Fibroblast of lung (primary cell): ENCODE measurements around the gene CFAP92. TPM values are rescaled to one million over a fixed set of nuclear protein-coding genes. Genes with fewer than 3 reads are reported as not detected.
A peak's percentile ranks its signal among the peaks of the same experiment; 100 is the strongest.

Experiments used
- DNase-seq, 2 donors: peaks; one replicate each; pipeline versions ENCODE4 v3.0.0 to v3.0.0-alpha.2; 2010; ENCODE audit warnings: low read depth in 2 of 2
- H2AFZ ChIP-seq: 2 replicates; pipeline ENCODE4 v1.5.1; 2012; ENCODE audit warnings: low read length, control low read depth, inconsistent platforms
- H3K27ac ChIP-seq: 2 replicates; pipeline ENCODE4 v1.5.1; 2011; ENCODE audit warnings: low read length, control low read depth; ENCODE audit not compliant: insufficient read depth
- H3K27me3 ChIP-seq: 2 replicates; pipeline ENCODE4 v1.5.1; 2011; ENCODE audit warnings: mild to moderate bottlenecking, low read length; ENCODE audit not compliant: control insufficient read depth, insufficient read depth
- H3K36me3 ChIP-seq: 2 replicates; pipeline ENCODE4 v1.5.1; 2011; ENCODE audit warnings: low read length; ENCODE audit not compliant: control insufficient read depth, insufficient read depth
- H3K4me1 ChIP-seq: 2 replicates; pipeline ENCODE4 v1.5.1; 2011; ENCODE audit warnings: low read length; ENCODE audit not compliant: control insufficient read depth, insufficient read depth; ENCODE audit errors: extremely low read depth
- H3K4me2 ChIP-seq: 2 replicates; pipeline ENCODE4 v1.5.1; 2011; ENCODE audit warnings: low read length, control low read depth; ENCODE audit not compliant: insufficient read depth; ENCODE audit errors: extremely low read depth
- H3K4me3 ChIP-seq, 4 experiments: fragments of 200-600 bp in 1 of 4; sonication (generic) in 1 of 4; replicated peaks in 1 of 4; 2 replicates each; pipeline ENCODE4 v1.5.1; 2011 to 2016; ENCODE audit warnings: low read length in 4 of 4, low read depth in 3 of 4, mild to moderate bottlenecking in 3 of 4, control low read depth in 2 of 4, inconsistent platforms in 1 of 4, mixed read lengths in 1 of 4; ENCODE audit not compliant: insufficient read depth in 1 of 4; ENCODE audit errors: control extremely low read depth in 1 of 4
- H3K79me2 ChIP-seq: 2 replicates; pipeline ENCODE4 v1.5.1; 2012; ENCODE audit warnings: mild to moderate bottlenecking, low read length, inconsistent platforms; ENCODE audit not compliant: control insufficient read depth, insufficient read depth
- H3K9ac ChIP-seq: 2 replicates; pipeline ENCODE4 v1.5.1; 2011; ENCODE audit warnings: mild to moderate bottlenecking, low read length, control low read depth; ENCODE audit not compliant: insufficient read depth
- H3K9me3 ChIP-seq: 2 replicates; pipeline ENCODE4 v1.5.1; 2012; ENCODE audit warnings: low read depth, low read length; ENCODE audit not compliant: control insufficient read depth, insufficient read depth
- H4K20me1 ChIP-seq: 2 replicates; pipeline ENCODE4 v1.5.1; 2011; ENCODE audit warnings: low read length; ENCODE audit not compliant: control insufficient read depth, insufficient read depth; ENCODE audit errors: extremely low read depth
- CTCF ChIP-seq, 2 donors: IDR thresholded peaks in 1 of 2; conservative IDR thresholded peaks in 1 of 2; 1 replicate in 1 of 2; 2 replicates in 1 of 2; pipeline ENCODE4 v1.5.1; 2011 to 2012; ENCODE audit warnings: low read length in 2 of 2, control low read depth in 1 of 2, inconsistent platforms in 1 of 2, low read depth in 1 of 2, mild to moderate bottlenecking in 1 of 2
- EZH2 ChIP-seq: IDR thresholded peaks from 2 replicates; pipeline ENCODE4 v1.5.1; 2012; ENCODE audit warnings: low read length, control low read depth, mild to moderate bottlenecking; ENCODE audit errors: missing control alignments
- polyA plus RNA-seq, 2 donors: library from polyadenylated mRNA; depleted of rRNA in 1 of 2; stranded (reverse) in 1 of 2; unstranded in 1 of 2; fragments of >200 nt; gene quantifications; 2 replicates each; pipeline ENCODE4 v1.2.1, GENCODE V29; 2011 to 2012; ENCODE audit warnings: missing spikeins in 1 of 2
- total RNA-seq: library from RNA; depleted of rRNA; stranded (reverse); fragments of >200 nt; gene quantifications from 2 replicates; pipeline ENCODE4 v1.2.1, GENCODE V29; 2014

CFAP92 gene
- total and polyA plus RNA-seq, 2 donors (not counting 1 experiment from before 2014, with no cell fraction given): 0.07 TPM; not detected in 1

DNA sequence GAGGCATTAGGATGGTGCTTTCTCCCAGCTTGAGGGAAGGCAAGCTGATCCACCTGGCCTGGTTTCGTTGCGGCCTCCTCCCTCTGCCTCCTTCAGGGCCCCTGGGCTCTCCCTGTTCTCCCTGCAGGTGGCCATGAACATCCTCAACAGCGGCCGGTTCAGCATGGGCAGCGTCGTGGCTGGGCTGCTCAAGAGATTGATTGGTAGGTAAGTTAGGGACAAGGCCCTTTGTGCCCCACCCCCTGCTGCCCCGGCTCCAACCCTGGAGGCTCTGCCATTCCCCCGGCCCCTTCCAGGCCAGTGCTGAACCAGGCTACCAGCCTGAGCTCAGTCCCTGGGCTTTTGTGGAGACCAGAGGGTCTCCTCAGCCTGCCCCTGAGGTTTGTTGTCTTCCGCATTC is 91.5 kb downstream of the CFAP92 start:
- no peak overlapping the region for H3K4me2 ChIP-seq
- H3K9ac ChIP-seq: no peak overlapping the region
- H4K20me1 ChIP-seq: no peaks in the 10 kb centered on the region
- no peak for TF ChIP-seq EZH2
- no peak for TF ChIP-seq CTCF (conservative IDR thresholded peaks at IDR 0.05 in 1 of 2, IDR thresholded peaks at IDR 0.05 in 1 of 2; ENCODE audit: low read depth in 1 of 2, low read length in 2 of 2)
- H3K27ac ChIP-seq: no peak overlapping the region
- no peaks in the 10 kb centered on the region for H3K9me3 ChIP-seq
- no peaks in the 10 kb centered on the region for H3K4me1 ChIP-seq
- H3K27me3 ChIP-seq: no peaks in the 10 kb centered on the region
- DNase-seq: no peak
- peaks cover 17% of the 10 kb centered on the region for H3K36me3 ChIP-seq
- no peak overlapping the region for H3K4me3 ChIP-seq
- no peak overlapping the region for H2AFZ ChIP-seq
- H3K79me2 ChIP-seq: no peaks in the 10 kb centered on the region

DNA sequence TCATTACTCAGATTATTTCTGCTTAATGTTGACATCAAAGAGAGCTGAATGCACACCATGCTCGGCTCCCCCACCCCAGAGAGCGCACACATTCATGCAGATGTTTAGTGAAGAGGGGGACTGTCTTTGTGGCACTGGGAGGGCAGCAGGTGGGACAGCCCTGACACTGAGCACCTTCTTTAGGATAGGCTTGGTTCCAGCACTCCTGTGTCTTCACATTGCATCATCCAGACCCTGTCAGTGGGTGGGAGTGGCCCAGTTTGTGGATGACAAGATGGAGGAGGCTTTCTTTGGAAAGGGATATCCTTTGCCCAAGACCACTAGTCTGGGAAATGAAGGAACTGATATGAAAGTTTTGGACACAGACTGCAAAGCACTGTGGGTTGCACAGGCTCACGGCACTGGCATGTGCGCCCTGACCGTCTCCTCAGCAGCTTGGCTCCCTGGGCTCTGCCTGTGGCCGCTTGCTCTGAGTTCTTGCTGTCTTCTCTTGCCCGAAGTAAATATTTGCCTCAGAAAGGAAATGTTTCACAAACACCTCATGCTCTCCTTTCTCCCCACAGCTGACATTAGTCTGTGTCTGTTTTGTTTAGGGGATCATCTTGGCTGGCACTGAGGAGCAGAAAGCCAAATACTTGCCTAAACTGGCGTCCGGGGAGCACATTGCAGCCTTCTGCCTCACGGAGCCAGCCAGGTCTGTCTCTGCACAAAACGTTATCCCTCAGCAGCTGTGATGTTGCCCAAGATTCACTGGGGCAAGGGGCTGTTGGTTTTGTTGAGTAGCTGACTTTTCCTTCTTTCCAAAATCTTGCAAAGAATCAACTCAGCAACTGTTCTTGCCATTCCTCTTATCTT is 97.8 kb downstream of the CFAP92 start:
- H3K9me3 ChIP-seq: no peaks in the 10 kb centered on the region
- H3K79me2 ChIP-seq: no peaks in the 10 kb centered on the region
- no peak overlapping the region for H3K4me2 ChIP-seq
- H4K20me1 ChIP-seq: no peaks in the 10 kb centered on the region
- no peak overlapping the region for H2AFZ ChIP-seq
- no peaks in the 10 kb centered on the region for H3K4me1 ChIP-seq
- DNase-seq: peak in 1 of 2 donors; percentile 33
- no peak overlapping the region for H3K9ac ChIP-seq
- H3K27me3 ChIP-seq: no peaks in the 10 kb centered on the region
- no peak overlapping the region for H3K27ac ChIP-seq
- peaks cover 13% of the 10 kb centered on the region for H3K36me3 ChIP-seq
- no peak overlapping the region for H3K4me3 ChIP-seq
- TF ChIP-seq EZH2: no peak
- TF ChIP-seq CTCF (conservative IDR thresholded peaks at IDR 0.05 in 1 of 2, IDR thresholded peaks at IDR 0.05 in 1 of 2; ENCODE audit: low read depth in 1 of 2, low read length in 2 of 2): no peak

GRCh38 chr3:128889139-128889894 is 104.6 kb downstream of the CFAP92 start:
- Histone ChIP-seq H2AFZ (no peak overlapping the region), H3K4me3 (no peak overlapping the region), H3K4me2 (no peak overlapping the region), H4K20me1 (no peaks in the 10 kb centered on the region), H3K4me1 (no peaks in the 10 kb centered on the region), H3K9me3 (no peaks in the 10 kb centered on the region), H3K27me3 (no peaks in the 10 kb centered on the region), H3K79me2 (peaks cover 4% of the 10 kb centered on the region), H3K9ac (no peak overlapping the region), H3K36me3 (peaks cover 9% of the 10 kb centered on the region), H3K27ac (no peak overlapping the region)
- DNase-seq: no peak
- TF ChIP-seq CTCF (conservative IDR thresholded peaks at IDR 0.05 in 1 of 2, IDR thresholded peaks at IDR 0.05 in 1 of 2; ENCODE audit: low read depth in 1 of 2, low read length in 2 of 2): no peak
- TF ChIP-seq EZH2: no peak
